ENCODE data around the gene BCO1. TPM values are rescaled to one million over a fixed set of nuclear protein-coding genes. Genes with fewer than 3 reads are reported as not detected.

BCO1 gene
- total RNA-seq, 1 experiment from 2014 or later, result 1.4 TPM

GRCh38 chr16:81232740-81233367, 5.6 kb upstream of the BCO1 start:
- DNase-seq (ENCODE audit: low spot score), result no peak

- no peak for DNase-seq (ENCODE audit: low spot score)
Measured at GRCh38 chr16:81237282-81237681, 1.2 kb upstream of the BCO1 start.

DNA sequence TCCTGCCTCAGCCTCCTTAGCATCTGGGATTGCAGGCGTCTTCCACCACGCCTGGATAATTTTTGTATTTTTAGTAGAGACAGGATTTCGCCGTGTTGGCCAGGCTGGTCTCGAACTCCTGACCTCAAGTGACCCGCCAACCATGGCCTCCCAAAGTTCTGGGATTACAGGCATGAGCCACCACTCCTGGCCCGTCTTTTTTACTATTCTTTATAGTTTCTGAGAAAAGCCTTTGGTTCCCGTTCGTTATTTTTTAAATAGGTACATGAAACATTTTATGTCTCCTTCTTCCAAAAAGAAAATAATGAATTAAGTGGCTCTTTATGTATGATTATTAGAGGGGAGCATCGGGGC, 570 bp upstream of the BCO1 start:
- no peak for DNase-seq (ENCODE audit: low spot score)

DNA sequence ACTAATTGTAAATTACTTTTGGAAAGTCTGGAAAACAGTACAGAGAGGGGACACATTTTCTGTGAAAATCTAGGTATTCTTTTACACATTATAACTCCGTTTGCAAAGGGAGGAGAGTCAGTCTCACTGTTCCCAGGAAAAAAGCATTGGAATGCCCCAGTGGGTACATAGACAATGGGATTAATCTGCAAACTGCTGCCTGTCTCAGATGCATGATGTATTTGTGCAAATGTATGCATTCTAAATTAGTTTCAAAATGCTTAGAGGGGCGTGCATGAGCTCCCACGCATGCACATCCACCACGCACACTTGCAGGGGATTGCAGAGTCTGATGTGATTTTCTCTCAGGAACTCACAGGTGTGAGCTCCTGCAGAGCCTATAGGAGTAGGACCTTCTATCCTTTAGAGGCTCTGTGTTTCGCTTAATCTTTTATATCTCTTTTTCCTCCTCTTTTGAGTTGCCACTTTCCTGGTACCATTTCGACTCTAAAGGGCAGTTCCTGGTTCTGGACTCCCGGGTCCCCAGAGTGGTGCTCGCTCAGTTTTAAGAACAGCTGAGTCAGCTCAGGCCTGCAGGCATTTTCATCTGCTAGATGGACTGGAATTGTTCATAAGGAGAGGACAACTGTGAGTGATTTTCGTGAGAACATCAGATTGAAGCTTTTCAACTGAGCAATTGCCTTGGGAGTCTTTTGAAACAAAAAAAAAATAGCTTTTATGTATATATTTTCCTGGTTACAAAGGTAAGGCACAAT, 1.1 kb downstream of the BCO1 start:
- DNase-seq (ENCODE audit: low spot score), result no peak

- no peak for DNase-seq (ENCODE audit: low spot score)
Measured at GRCh38 chr16:81241706-81242105, 3.2 kb downstream of the BCO1 start.

DNA sequence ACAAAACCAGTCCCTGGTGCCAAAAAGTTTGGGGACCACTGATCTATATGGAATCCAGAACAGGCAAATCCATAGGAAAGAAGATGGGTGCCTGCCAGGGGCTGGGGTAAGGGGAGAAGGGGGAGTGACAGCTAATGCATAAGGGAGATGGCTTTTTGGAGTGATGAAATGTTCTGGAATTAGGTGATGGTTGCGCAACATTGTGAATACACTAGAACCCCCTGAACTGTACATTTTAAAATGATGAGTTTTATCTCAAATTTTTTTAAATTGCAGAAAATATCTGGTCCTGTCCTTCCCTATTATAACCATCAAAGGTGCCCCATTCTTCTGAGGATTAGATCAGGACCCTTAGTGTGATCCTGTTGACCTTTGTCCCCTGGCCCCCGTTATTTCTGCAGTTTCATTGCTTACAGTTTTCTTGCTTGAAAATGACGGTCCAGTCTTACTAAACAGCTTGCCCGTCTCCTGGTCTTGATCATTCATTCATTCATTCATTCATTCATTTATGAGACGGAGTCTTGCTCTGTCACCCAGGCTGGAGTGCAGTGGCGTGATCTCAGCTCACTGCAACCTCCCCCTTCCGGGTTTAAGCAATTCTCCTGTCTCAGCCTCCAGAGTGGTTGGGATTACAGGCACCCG, 4.6 kb downstream of the BCO1 start:
- DNase-seq (ENCODE audit: low spot score), result no peak

- no peak for DNase-seq (ENCODE audit: low spot score)
Measured at GRCh38 chr16:81243942-81244341, 5.5 kb downstream of the BCO1 start.

- DNase-seq (ENCODE audit: low spot score), result peak; percentile 93
Measured at GRCh38 chr16:81251871-81252270, 13.4 kb downstream of the BCO1 start.

- no peak for DNase-seq (ENCODE audit: low spot score)
Measured at GRCh38 chr16:81253141-81253540, 14.7 kb downstream of the BCO1 start.

DNA sequence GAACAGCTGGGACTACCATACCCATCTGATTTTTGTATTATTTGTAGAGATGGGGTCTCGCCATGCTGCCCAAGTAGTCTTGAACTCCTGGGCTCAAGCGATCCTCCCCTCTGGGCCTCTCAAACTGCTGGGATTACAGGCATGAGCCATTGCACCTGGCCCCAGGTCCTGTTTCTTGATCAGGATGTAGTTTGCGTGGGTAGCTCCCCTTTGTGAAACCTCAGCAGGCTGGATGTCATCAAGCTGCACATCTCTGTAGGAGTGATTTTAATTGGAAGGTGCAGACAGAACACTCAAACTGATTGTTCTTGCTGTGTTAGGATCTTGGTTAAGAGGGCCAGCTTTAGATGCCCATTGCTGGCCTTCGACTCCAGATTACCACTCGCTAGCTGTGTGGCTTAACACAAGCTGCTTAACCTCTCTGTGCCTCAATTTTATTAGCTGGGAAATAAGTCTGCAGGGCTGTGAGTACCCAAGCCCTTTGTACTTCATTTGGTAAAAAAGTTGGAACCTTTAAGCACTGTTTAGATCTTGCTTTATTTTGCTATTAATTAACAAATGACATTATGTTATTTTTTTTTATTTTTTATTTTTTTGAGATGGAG, 16.5 kb downstream of the BCO1 start:
- no peak for DNase-seq (ENCODE audit: low spot score)

- no peak for DNase-seq (ENCODE audit: low spot score)
Measured at GRCh38 chr16:81259916-81260315, 21.4 kb downstream of the BCO1 start.

DNA sequence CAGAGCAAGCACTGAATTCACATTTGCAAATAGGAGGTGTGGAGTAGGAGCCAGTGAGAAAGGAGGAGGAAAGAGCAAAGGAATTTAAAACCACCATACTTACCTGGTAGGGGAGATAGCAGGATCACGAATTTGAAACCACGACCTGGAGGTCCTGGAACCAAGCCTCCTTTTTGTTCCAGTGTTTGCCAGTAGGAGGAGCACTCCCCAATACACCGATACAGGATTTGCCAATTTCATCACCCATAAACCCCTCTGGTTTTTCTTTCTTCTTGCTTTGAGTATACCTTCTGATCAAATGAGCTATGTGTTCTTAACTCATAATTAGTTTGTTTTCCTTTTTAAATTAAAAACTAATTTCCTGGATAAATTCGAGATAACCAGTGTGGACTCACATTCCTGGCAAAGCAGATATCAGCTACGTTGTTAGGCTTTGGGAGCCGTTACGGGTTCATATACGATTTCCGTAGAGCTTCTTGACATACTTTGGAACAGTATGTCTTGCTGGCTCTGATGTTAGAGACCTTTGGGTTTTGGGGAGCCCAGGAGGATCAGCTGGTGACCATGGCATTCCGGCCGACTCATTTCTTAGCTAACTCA, 22.7 kb downstream of the BCO1 start:
- DNase-seq (ENCODE audit: low spot score), result no peak

DNA sequence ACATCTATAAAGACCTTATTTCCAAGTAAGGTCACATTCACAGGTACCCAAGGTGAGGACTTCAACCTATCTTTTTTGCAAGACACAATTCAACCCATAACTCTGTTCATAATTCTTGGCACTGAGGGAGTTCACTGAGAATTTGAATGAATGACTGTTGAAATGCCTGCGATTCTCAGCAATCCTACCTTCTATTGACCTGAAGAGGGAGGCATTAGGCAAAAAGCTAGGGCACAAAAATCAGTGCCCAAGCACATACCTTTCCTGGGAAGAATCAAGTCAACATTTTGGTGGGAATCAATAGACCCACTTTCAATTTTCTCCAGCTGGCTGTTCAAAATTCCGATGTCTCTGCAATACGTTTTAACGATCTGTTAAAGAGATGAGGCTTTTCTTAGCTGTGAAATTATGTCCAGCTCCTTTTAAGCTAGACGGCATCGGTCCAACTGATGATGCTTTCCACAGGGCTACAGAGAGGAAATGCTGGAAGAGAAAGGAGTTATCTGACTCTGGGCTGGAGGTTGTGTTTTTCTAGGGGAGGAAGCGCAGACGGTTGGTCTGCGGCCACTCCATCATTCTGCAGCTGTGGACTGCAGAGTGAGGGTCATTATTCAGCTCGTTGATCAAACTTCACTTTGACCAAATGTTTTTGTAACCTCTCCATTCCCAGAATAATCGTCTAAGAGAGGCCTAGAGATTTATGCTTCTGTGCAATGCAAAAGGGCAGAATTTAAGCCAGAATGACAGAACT, 25.2 kb downstream of the BCO1 start:
- DNase-seq (ENCODE audit: low spot score), result no peak

GRCh38 chr16:81264386-81264785, 25.9 kb downstream of the BCO1 start:
- DNase-seq (ENCODE audit: low spot score), result no peak

DNA sequence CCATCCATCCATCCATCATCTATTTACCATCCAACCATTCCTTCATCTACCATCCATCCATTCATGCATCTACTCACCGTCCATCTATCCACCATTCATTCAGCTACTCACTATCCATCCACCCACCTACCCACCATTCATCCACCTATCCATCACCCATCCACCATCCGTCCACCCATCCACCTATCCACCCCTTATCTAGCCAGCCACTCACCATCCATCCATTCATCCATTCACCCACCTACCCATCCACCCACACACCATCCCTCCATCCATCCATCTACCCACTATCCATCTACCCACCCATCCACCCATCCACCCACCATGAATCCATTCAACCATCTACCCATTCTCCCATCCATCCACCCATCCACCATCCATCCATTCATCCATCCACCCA, 26.6 kb downstream of the BCO1 start:
- no peak for DNase-seq (ENCODE audit: low spot score)

DNA sequence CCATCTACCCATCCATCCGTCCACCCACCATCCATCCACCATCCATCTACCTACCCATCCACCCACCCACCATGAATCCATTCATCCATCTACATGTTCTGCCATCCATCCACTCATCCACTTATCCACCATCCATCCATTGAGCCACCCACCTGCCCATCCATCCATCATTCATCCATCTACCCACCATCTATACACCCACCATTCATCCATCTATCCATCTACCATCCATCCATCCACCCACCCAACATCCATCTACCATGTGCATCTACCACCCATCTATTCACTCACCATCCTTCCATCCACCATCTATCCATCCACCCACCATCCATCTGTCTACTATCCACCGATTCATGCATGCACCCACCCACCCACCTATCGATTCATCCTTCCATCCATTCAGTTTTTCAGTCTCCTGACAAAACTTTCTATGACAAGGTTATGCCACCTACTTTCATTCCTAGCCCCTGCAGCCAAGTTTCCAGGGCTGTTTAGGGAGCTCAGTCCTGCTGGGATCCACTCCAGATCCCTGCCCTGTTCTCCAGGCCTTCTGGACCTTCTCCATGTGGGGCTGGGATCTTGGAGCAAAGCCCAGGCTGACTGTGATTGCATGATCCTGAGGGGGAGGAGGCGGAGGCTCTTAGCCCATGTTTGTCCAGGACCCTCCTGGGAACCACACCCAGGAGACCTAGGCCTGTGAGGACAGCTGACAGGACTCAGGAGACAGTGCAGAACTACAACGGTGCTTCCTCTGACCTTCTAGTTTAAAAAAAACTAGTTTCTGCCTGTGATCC, 27.4 kb downstream of the BCO1 start:
- peak; percentile 21 for DNase-seq (ENCODE audit: low spot score)

DNA sequence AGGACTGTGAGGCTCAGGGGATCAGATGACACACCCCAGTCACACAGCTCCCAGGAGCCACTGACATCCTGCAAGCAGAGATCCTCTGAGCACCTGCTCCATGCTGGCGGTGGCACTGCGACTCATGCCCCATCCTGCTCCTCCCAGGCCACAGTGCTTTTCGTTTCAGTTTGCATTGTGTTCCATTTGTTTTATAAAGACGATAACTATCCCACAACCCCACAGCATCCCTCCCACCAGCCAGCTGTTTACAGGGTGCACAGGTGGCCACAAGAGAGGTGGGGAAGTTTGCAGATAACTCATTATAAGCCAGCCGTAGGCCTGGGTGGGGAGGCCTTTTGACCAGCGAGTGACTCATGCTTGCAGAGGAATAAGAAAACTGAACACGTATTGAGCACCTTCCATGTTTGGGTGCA, 28.2 kb downstream of the BCO1 start:
- peak; percentile 34 for DNase-seq (ENCODE audit: low spot score)

DNA sequence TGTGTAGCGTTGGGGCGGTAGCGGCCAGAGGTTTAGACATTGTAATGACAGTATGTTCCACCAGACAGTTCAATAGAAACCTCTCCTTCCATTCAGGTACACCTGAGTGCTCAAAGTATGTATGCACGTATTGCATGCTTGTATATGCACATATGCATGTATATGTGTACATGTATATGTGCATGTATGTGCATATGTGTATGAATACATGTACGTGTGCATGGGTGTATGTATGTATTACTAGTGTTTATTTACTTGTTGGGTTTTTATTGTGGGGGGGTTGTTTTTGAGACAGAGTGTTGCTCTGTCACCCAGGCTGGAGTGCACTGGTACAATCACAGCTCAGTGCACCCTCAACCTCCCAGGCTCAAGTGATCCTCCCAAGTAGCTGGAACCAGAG, 30.0 kb downstream of the BCO1 start:
- DNase-seq (ENCODE audit: low spot score), result no peak

GRCh38 chr16:81273223-81273950, 34.9 kb downstream of the BCO1 start:
- no peak for DNase-seq (ENCODE audit: low spot score)

DNA sequence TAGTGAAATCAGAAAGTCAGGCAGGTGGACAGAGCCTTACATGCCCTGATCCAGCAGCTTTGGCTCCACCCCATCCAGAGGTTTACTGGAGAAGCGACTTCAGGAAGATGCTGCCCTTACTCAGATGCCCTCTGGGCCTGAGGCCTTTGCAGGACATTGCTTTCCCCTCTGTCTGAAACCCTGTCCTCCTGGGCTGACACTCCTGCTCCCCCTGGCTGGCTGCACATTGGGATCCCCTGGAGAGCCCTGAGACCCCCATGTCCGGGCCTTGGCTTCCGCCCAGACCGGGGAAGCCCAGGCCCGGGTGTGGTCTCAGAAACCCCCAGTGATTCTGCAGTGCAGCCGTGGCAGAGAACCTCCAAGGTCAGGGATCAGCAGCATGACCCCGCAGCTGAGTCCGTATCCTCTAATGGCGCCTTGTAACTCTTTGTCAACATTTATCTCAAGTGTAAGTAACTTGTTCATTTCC, 36.6 kb downstream of the BCO1 start:
- no peak for DNase-seq (ENCODE audit: low spot score)
